Osteoblast (primary cell): ENCODE data around the gene RELN. TPM values are rescaled to one million over a fixed set of nuclear protein-coding genes. Genes with fewer than 3 reads are reported as not detected.
A peak's percentile ranks its signal among the peaks of the same experiment; 100 is the strongest.

ENCODE experiments used
- DNase-seq: peaks from one replicate; pipeline ENCODE4 v3.0.0; 2011; ENCODE audit warnings: low spot score, mixed read lengths; ENCODE audit not compliant: insufficient read length; ENCODE audit errors: missing footprints
- H2AFZ ChIP-seq: 2 replicates; pipeline ENCODE4 v1.6.0; 2011; ENCODE audit warnings: mild to moderate bottlenecking, low read length
- H3K27ac ChIP-seq: 2 replicates; pipeline ENCODE4 v1.5.1; 2011; ENCODE audit warnings: mild to moderate bottlenecking, low read depth, low read length, moderate library complexity
- H3K27me3 ChIP-seq: 2 replicates; pipeline ENCODE4 v1.6.0; 2012; ENCODE audit warnings: mild to moderate bottlenecking, control low read depth, inconsistent platforms, low read length, moderate library complexity; ENCODE audit not compliant: insufficient read depth
- H3K36me3 ChIP-seq: 2 replicates; pipeline ENCODE4 v1.5.1; 2011; ENCODE audit warnings: mild to moderate bottlenecking, low read length, control low read depth, moderate library complexity; ENCODE audit not compliant: insufficient read depth
- H3K4me1 ChIP-seq: 2 replicates; pipeline ENCODE4 v1.5.1; 2011; ENCODE audit warnings: mild to moderate bottlenecking, low read length, control low read depth, moderate library complexity; ENCODE audit not compliant: insufficient read depth
- H3K4me2 ChIP-seq: 2 replicates; pipeline ENCODE4 v1.6.0; 2011; ENCODE audit warnings: mild to moderate bottlenecking, low read length; ENCODE audit not compliant: insufficient read depth
- H3K4me3 ChIP-seq: fragments of 200-600 bp; sonication (generic); 3 replicates; pipeline ENCODE4 v1.5.1; 2012; ENCODE audit warnings: mild to moderate bottlenecking, low read length, inconsistent platforms; ENCODE audit not compliant: insufficient read depth
- H3K79me2 ChIP-seq: 2 replicates; pipeline ENCODE4 v1.6.0; 2012; ENCODE audit warnings: mild to moderate bottlenecking, low read length, control low read depth, inconsistent platforms; ENCODE audit not compliant: insufficient read depth
- H3K9me3 ChIP-seq: 2 replicates; pipeline ENCODE4 v1.5.1; 2011; ENCODE audit warnings: low read depth, low read length, control low read depth
- H4K20me1 ChIP-seq: 2 replicates; pipeline ENCODE4 v1.6.0; 2012; ENCODE audit warnings: mild to moderate bottlenecking, low read length, control low read depth; ENCODE audit not compliant: insufficient read depth
- CTCF ChIP-seq: IDR thresholded peaks from 2 replicates; pipeline ENCODE4 v1.5.1; 2011; ENCODE audit warnings: mild to moderate bottlenecking, low read depth, low read length, moderate library complexity; ENCODE audit errors: extremely low read depth
- total RNA-seq: library from RNA; depleted of rRNA; stranded (reverse); fragments of >200 nt; gene quantifications from 2 replicates; pipeline ENCODE4 v1.2.3, GENCODE V29; 2012

Gene RELN
- total RNA-seq, 1 donor = 0.36 TPM

- peaks cover 16% of the 10 kb centered on the region for H3K4me1 ChIP-seq
- TF ChIP-seq CTCF = no peak
- H3K79me2 ChIP-seq = no peaks in the 10 kb centered on the region
- H3K27ac ChIP-seq = no peak overlapping the region
- no peaks in the 10 kb centered on the region for H3K27me3 ChIP-seq
- H3K36me3 ChIP-seq = no peaks in the 10 kb centered on the region
- H2AFZ ChIP-seq = no peak overlapping the region
- no peaks in the 10 kb centered on the region for H4K20me1 ChIP-seq
- no peak overlapping the region for H3K4me3 ChIP-seq
- H3K4me2 ChIP-seq = no peak overlapping the region
- peak; percentile 21 for DNase-seq
- H3K9me3 ChIP-seq = no peaks in the 10 kb centered on the region
Measured at GRCh38 chr7:103632005-103632639, 357.3 kb downstream of the RELN start.

- Histone ChIP-seq H3K4me3 (no peak overlapping the region), H2AFZ (no peak overlapping the region)
- DNase-seq = no peak
Measured at GRCh38 chr7:103630318-103630717, 359.1 kb downstream of the RELN start.

GRCh38 chr7:103628742-103629141, 360.7 kb downstream of the RELN start:
- Histone ChIP-seq H2AFZ (no peak overlapping the region), H3K27ac (no peak overlapping the region), H3K27me3 (no peaks in the 10 kb centered on the region), H3K9me3 (no peaks in the 10 kb centered on the region), H3K4me1 (peaks cover 6% of the 10 kb centered on the region), H3K4me2 (no peak overlapping the region), H4K20me1 (no peaks in the 10 kb centered on the region), H3K79me2 (no peaks in the 10 kb centered on the region), H3K36me3 (no peaks in the 10 kb centered on the region), H3K4me3 (no peak overlapping the region)
- TF ChIP-seq CTCF = no peak
- no peak for DNase-seq

More at GRCh38 chr7:103630318-103630717, 359.1 kb downstream of the RELN start:
- Histone ChIP-seq H3K36me3 (no peaks in the 10 kb centered on the region), H3K79me2 (no peaks in the 10 kb centered on the region), H4K20me1 (no peaks in the 10 kb centered on the region), H3K4me1 (peaks cover 8% of the 10 kb centered on the region), H3K9me3 (no peaks in the 10 kb centered on the region), H3K27ac (no peak overlapping the region), H3K4me2 (no peak overlapping the region), H3K27me3 (no peaks in the 10 kb centered on the region)
- no peak for TF ChIP-seq CTCF

GRCh38 chr7:103626776-103627175, 362.7 kb downstream of the RELN start:
- no peaks in the 10 kb centered on the region for H4K20me1 ChIP-seq
- no peak for DNase-seq
- no peaks in the 10 kb centered on the region for H3K9me3 ChIP-seq
- H3K79me2 ChIP-seq = no peaks in the 10 kb centered on the region
- H3K4me2 ChIP-seq = no peak overlapping the region
- H3K4me3 ChIP-seq = no peak overlapping the region
- H3K27me3 ChIP-seq = no peaks in the 10 kb centered on the region
- no peak for TF ChIP-seq CTCF
- H3K4me1 ChIP-seq = no peaks in the 10 kb centered on the region
- H2AFZ ChIP-seq = no peak overlapping the region
- H3K36me3 ChIP-seq = no peaks in the 10 kb centered on the region
- no peak overlapping the region for H3K27ac ChIP-seq
